Measurements from ENCODE around the gene ANAPC2.

DNA sequence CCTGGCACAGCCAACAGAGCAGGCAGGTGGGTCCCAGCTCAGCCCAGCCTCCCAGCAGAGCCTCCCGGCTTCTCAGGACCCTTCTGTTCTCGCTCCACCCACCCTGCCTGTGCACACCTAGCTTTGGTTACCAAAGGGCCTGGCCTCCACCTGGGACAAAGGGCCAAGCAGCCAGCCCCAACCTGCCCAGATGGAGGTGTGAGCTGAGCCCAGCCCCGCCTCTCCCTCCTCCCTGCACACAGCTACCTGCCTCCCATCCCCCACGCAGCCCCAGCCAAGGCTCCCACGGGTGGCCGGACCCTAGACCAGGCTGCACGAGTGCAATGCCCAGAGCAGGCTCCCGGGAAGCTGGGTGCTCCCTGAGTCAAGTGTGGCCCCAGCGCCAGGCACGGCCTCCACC is 6.5 kb upstream of the ANAPC2 start:
- TF ChIP-seq POLR2AphosphoS5 (IDR thresholded peaks at IDR 0.05) (no peak), EP300 (IDR thresholded peaks at IDR 0.05) (no peak)
- TF ChIP-seq, protein P1, sequence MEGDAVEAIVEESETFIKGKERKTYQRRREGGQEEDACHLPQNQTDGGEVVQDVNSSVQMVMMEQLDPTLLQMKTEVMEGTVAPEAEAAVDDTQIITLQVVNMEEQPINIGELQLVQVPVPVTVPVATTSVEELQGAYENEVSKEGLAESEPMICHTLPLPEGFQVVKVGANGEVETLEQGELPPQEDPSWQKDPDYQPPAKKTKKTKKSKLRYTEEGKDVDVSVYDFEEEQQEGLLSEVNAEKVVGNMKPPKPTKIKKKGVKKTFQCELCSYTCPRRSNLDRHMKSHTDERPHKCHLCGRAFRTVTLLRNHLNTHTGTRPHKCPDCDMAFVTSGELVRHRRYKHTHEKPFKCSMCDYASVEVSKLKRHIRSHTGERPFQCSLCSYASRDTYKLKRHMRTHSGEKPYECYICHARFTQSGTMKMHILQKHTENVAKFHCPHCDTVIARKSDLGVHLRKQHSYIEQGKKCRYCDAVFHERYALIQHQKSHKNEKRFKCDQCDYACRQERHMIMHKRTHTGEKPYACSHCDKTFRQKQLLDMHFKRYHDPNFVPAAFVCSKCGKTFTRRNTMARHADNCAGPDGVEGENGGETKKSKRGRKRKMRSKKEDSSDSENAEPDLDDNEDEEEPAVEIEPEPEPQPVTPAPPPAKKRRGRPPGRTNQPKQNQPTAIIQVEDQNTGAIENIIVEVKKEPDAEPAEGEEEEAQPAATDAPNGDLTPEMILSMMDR (IDR thresholded peaks at IDR 0.05), result no peak

All from esophagus muscularis mucosa (tissue), 4 donors.